SK-N-SH (cell line): ENCODE measurements around the gene SPECC1L. TPM values are rescaled to one million over a fixed set of nuclear protein-coding genes. Genes with fewer than 3 reads are reported as not detected.

Experiments used
- CTCF ChIA-PET: fragments of 300-600, 350-600 bp; formaldehyde crosslinking; extraction: SDS; loops from one replicate; lab custom pipeline; 2021; lab: Yijun Ruan, JAX
- POLR2A ChIA-PET: fragments of 350-600 bp; sonication (Branson Sonifier 250); formaldehyde crosslinking; extraction: SDS; loops from one replicate; lab custom pipeline; 2020; ENCODE audit warnings: antibody characterized with exemption, inconsistent platforms; lab: Yijun Ruan, JAX
- DNase-seq: peaks from one replicate; pipeline ENCODE4 v3.0.0; 2012
- H2AFZ ChIP-seq: fragments of 200-600 bp; sonication (generic); 2 replicates; pipeline ENCODE4 v1.8.1; 2016; ENCODE audit warnings: antibody characterized with exemption, mild to moderate bottlenecking, low read depth
- H3F3A ChIP-seq: fragments of 200-600 bp; sonication (generic); replicated peaks from 2 replicates; pipeline ENCODE3; 2016; ENCODE audit warnings: antibody characterized with exemption, mild to moderate bottlenecking; ENCODE audit not compliant: insufficient read depth
- H3K27ac ChIP-seq, 2 experiments: fragments of 200-500 bp in 1 of 2; fragments of 200-600 bp in 1 of 2; sonication (Bioruptor generic) in 1 of 2; sonication (generic), shearing (Covaris generic) in 1 of 2; 2 replicates each; pipeline versions ENCODE4 v1.5.1 to v1.6.1; 2014 to 2016; ENCODE audit warnings: low read depth in 2 of 2, inconsistent platforms in 1 of 2, low read length in 1 of 2, mild to moderate bottlenecking in 1 of 2, mixed read lengths in 1 of 2
- H3K27me3 ChIP-seq: fragments of 200-600 bp; sonication (generic), shearing (Covaris generic); 2 replicates; pipeline ENCODE4 v1.6.1; 2016; ENCODE audit warnings: mixed run types; ENCODE audit not compliant: insufficient read depth
- H3K36me3 ChIP-seq, 2 experiments: fragments of 200-500 bp in 1 of 2; fragments of 200-600 bp in 1 of 2; sonication (Bioruptor generic) in 1 of 2; sonication (generic) in 1 of 2; replicated peaks in 1 of 2; 2 replicates each; pipeline versions ENCODE3 to v1.5.1; 2014 to 2016; ENCODE audit warnings: low read length in 1 of 2, mild to moderate bottlenecking in 1 of 2; ENCODE audit not compliant: insufficient read depth in 2 of 2, control insufficient read depth in 1 of 2
- H3K4me1 ChIP-seq, 2 experiments: fragments of 200-500 bp in 1 of 2; fragments of 200-600 bp in 1 of 2; sonication (Bioruptor generic) in 1 of 2; sonication (generic), shearing (Covaris generic) in 1 of 2; 2 replicates each; pipeline versions ENCODE4 v1.5.1 to v1.6.1; 2014 to 2016; ENCODE audit warnings: low read depth in 1 of 2, low read length in 1 of 2, mixed run types in 1 of 2; ENCODE audit not compliant: insufficient read depth in 2 of 2, control insufficient read depth in 1 of 2
- H3K4me2 ChIP-seq: fragments of 200-600 bp; sonication (generic), shearing (Covaris generic); 2 replicates; pipeline ENCODE4 v1.6.1; 2017; ENCODE audit warnings: mixed run types
- H3K4me3 ChIP-seq, 2 experiments: fragments of 200-500 bp in 1 of 2; fragments of 200-600 bp in 1 of 2; sonication (Bioruptor generic) in 1 of 2; sonication (generic), shearing (Covaris generic) in 1 of 2; 2 replicates each; pipeline versions ENCODE4 v1.5.1 to v1.8.1; 2014 to 2016; ENCODE audit warnings: low read depth in 2 of 2, inconsistent platforms in 1 of 2, low read length in 1 of 2, mild to moderate bottlenecking in 1 of 2, mixed read lengths in 1 of 2, moderate library complexity in 1 of 2
- H3K79me2 ChIP-seq: fragments of 200-600 bp; sonication (generic); 2 replicates; pipeline ENCODE4 v1.8.1; 2017; ENCODE audit warnings: mild to moderate bottlenecking; ENCODE audit not compliant: insufficient read depth
- H3K9ac ChIP-seq: fragments of 200-600 bp; sonication (generic); 2 replicates; pipeline ENCODE4 v1.6.1; 2017; ENCODE audit warnings: mixed run types
- H3K9me2 ChIP-seq: fragments of 200-600 bp; sonication (generic); 2 replicates; pipeline ENCODE4 v1.6.1; 2017; ENCODE audit warnings: mixed run types
- H3K9me3 ChIP-seq: fragments of 200-600 bp; sonication (generic); 2 replicates; pipeline ENCODE4 v1.6.1; 2017; ENCODE audit warnings: mixed run types, mild to moderate bottlenecking, moderate library complexity
- H4K20me1 ChIP-seq: fragments of 200-600 bp; sonication (generic); 2 replicates; pipeline ENCODE4 v1.6.1; 2017; ENCODE audit warnings: mild to moderate bottlenecking, mixed run types; ENCODE audit not compliant: insufficient read depth
- CHD2 ChIP-seq: fragments of 150-350 bp; IDR thresholded peaks from 2 replicates; pipeline ENCODE4 v1.6.1; 2018; ENCODE audit warnings: low read length; ENCODE audit not compliant: partially characterized antibody
- ELF1 ChIP-seq: IDR thresholded peaks from 2 replicates; pipeline ENCODE4 v1.4.0; 2012
- EP300 ChIP-seq, 2 experiments: IDR thresholded peaks; 2 replicates each; pipeline versions ENCODE4 v1.4.0 to v1.6.1; 2012; ENCODE audit warnings: borderline replicate concordance in 1 of 2, low read depth in 1 of 2, low read length in 1 of 2
- EZH2phosphoT487 ChIP-seq: fragments of 200-600 bp; sonication (generic); IDR thresholded peaks from 2 replicates; pipeline ENCODE4 v1.6.1; 2017; ENCODE audit warnings: low read depth, mixed run types, mild to moderate bottlenecking, antibody characterized with exemption, moderate library complexity, borderline replicate concordance
- FOSL2 ChIP-seq: IDR thresholded peaks from 2 replicates; pipeline ENCODE4 v1.4.0; 2012; ENCODE audit warnings: low read depth, mild to moderate bottlenecking, moderate library complexity, borderline replicate concordance
- FOXJ3 ChIP-seq: sonication (generic); formaldehyde crosslinking; IDR thresholded peaks from 2 replicates; pipeline ENCODE4 v1.5.1; 2020; ENCODE audit warnings: mild to moderate bottlenecking, missing genetic modification reagents
- FOXM1 ChIP-seq: IDR thresholded peaks from 2 replicates; pipeline ENCODE4 v1.4.0; 2012; ENCODE audit warnings: low read depth, mild to moderate bottlenecking
- GABPA ChIP-seq: IDR thresholded peaks from 2 replicates; pipeline ENCODE4 v1.4.0; 2012; ENCODE audit warnings: low read depth, mild to moderate bottlenecking
- MEF2A ChIP-seq: IDR thresholded peaks from 2 replicates; pipeline ENCODE4 v1.4.0; 2012; ENCODE audit warnings: low read depth, borderline replicate concordance
- MXI1 ChIP-seq: IDR thresholded peaks from 2 replicates; pipeline ENCODE4 v1.6.1; 2012; ENCODE audit warnings: mild to moderate bottlenecking, low read depth, low read length, improper control_type of control experiment
- NFIC ChIP-seq: IDR thresholded peaks from 2 replicates; pipeline ENCODE4 v1.4.0; 2012; ENCODE audit warnings: borderline replicate concordance
- NRF1 ChIP-seq: IDR thresholded peaks from 2 replicates; pipeline ENCODE4 v1.6.1; 2012; ENCODE audit warnings: low read depth, mild to moderate bottlenecking, low read length
- POLR2AphosphoS5 ChIP-seq: IDR thresholded peaks from 2 replicates; pipeline ENCODE4 v1.6.1; 2012; ENCODE audit warnings: low read depth, low read length
- RCOR1 ChIP-seq: fragments of 150-350 bp; IDR thresholded peaks from 2 replicates; pipeline ENCODE4 v1.6.1; 2017; ENCODE audit warnings: antibody characterized with exemption, low read length
- RFX5 ChIP-seq: IDR thresholded peaks from 2 replicates; pipeline ENCODE4 v1.6.1; 2012; ENCODE audit warnings: mild to moderate bottlenecking, improper control_type of control experiment, low read length
- SIN3A ChIP-seq: IDR thresholded peaks from 2 replicates; pipeline ENCODE4 v1.6.1; 2012; ENCODE audit warnings: low read depth, mild to moderate bottlenecking, low read length, moderate library complexity, borderline replicate concordance
- TEAD4 ChIP-seq: IDR thresholded peaks from 2 replicates; pipeline ENCODE4 v1.4.0; 2012; ENCODE audit warnings: mild to moderate bottlenecking, borderline replicate concordance; ENCODE audit not compliant: insufficient read depth
- WGBS: methylation state at CpG from one replicate; pipeline ENCODE4 v1.1.6; 2017; ENCODE audit warnings: low lambda C conversion rate; 5-methylcytosine and 5-hydroxymethylcytosine counted together
- polyA plus RNA-seq, 3 experiments: library from polyadenylated mRNA; depleted of rRNA; stranded (reverse); fragments of >200 nt; gene quantifications; 2 replicates each; pipeline ENCODE4 v1.2.3, GENCODE V29; 2012
- TF ChIP-seq, protein P1 (sequence below): IDR thresholded peaks from 2 replicates; pipeline ENCODE4 v1.4.0; 2012; ENCODE audit warnings: low read depth, borderline replicate concordance
- TF ChIP-seq, protein P2 (sequence below): IDR thresholded peaks from 2 replicates; pipeline ENCODE4 v1.6.1; 2012; ENCODE audit warnings: mild to moderate bottlenecking, low read depth, low read length, moderate library complexity
- TF ChIP-seq, protein P3 (sequence below): IDR thresholded peaks from 2 replicates; pipeline ENCODE4; 2012

The SPECC1L gene
- polyA plus RNA-seq, 1 of the 3 experiments (the other 2 are of a cell fraction) = 22.9 TPM

DNA sequence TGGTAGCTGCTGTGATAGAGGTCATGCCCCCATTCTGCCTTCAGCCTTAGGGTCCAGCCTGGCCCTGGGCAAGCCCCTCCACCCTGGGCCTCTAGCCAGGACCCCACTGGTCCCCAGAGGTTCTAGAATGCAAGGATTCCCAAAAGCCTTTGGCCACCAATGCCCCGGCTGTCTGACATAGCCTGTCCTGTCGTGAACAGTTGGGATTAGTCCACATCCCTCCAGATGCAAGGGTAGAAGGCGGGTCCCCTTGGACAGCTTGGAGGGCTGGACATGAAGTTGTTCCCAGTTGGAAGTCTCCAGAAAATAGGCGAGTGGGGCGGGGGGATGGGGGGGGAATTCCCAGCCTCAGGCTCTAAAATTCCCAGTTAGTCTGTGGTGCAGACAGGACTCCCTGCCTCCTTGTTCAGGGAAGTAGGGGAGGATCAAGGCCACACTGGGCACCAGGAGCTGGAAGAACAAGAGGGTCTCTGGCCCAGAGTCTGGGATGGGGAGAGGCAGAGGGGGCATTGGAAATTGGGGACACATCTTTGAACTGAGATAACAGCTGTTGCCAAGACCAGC, 151.6 kb downstream of the SPECC1L start:
- Histone ChIP-seq H2AFZ (no peak overlapping the region), H3K4me1 (peaks cover 0 to 74% of the 10 kb centered on the region in 2 experiments; a peak in 1 of 4 replicates), H3K27ac (peak overlapping the region in 1 of 2 experiments; percentile 54; a peak in 1 of 4 replicates), H3F3A (peaks cover 4% of the 10 kb centered on the region), H3K9me3 (no peaks in the 10 kb centered on the region), H3K79me2 (no peaks in the 10 kb centered on the region), H3K27me3 (no peaks in the 10 kb centered on the region), H3K9ac (no peak overlapping the region), H3K9me2 (no peaks in the 10 kb centered on the region), H3K36me3 (peaks cover 0 to 9% of the 10 kb centered on the region in 2 experiments), H4K20me1 (no peaks in the 10 kb centered on the region), H3K4me3 (no peak overlapping the region), H3K4me2 (no peak overlapping the region)
- POLR2A ChIA-PET = interaction anchor here (0.9 kb wide), 1 partner anchor 35 kb away, joined by 3 read pairs; no protein-coding TSS in a partner anchor
- no peak for DNase-seq
- 91% methylated on average over 5 of the region's 5 CpGs for WGBS
- CTCF ChIA-PET = interaction anchor here (0.6 to 5.7 kb wide), 14 partner anchors 9 to 102 kb away, joined by 3 to 42 read pairs (median 6); no protein-coding TSS in a partner anchor
- TF ChIP-seq POLR2AphosphoS5 = no peak
- TF ChIP-seq NRF1 = no peak
- no peak for TF ChIP-seq RCOR1
- no peak for TF ChIP-seq NFIC
- TF ChIP-seq EP300 (IDR thresholded peaks at IDR 0.05; ENCODE audit: borderline replicate concordance in 1 of 2, low read depth in 1 of 2, low read length in 1 of 2) = no peak
- TF ChIP-seq EZH2phosphoT487 = no peak

DNA sequence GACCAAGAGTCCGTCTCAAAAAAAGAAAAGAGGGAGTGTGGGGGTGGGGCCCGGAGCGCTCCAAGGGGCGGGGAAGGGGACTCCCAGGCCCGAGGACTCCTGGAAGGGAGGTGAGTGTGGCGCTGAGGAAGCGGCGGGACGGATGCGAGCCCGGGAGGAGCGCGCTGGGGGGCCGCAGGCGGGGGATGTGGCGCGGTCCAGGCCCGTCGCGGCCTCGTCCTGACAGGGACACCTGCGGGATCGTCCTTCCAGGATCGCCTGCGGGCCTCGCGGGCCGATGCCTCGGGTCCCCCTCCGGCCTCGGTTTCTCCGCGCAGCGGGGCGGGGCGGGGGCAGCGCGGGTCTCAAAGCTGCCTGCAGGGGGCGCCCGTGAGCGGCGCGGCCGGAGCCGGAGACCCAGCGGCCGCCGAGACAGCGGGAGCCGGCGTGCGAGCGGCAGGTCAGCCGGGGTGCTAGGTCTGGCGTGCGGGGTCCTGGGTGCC, 152.9 kb downstream of the SPECC1L start:
- Histone ChIP-seq H3K27ac (peak overlapping the region in 1 of 2 experiments; percentile 89; a peak in 1 of 4 replicates), H3K27me3 (no peaks in the 10 kb centered on the region), H3K36me3 (no peaks in the 10 kb centered on the region), H3F3A (peaks cover 4% of the 10 kb centered on the region), H3K9me2 (no peaks in the 10 kb centered on the region), H3K4me2 (peak overlapping the region; percentile 93), H3K79me2 (no peaks in the 10 kb centered on the region), H3K4me1 (peaks cover 0 to 76% of the 10 kb centered on the region in 2 experiments; a peak in 1 of 4 replicates), H3K9ac (no peak overlapping the region; the same call in 1 of the 2 replicates), H3K9me3 (no peaks in the 10 kb centered on the region), H2AFZ (no peak overlapping the region), H3K4me3 (peak overlapping the region; percentile 58 to 72), H4K20me1 (no peaks in the 10 kb centered on the region)
- WGBS = 15% methylated on average over 15 of the region's 56 CpGs
- DNase-seq = peak; percentile 96
- ChIA-PET POLR2A (interaction anchor here (1.0 to 2.2 kb wide), 6 partner anchors 14 to 97 kb away, joined by 3 to 12 read pairs (median 4); no protein-coding TSS in a partner anchor), CTCF (interaction anchor here (0.6 to 5.7 kb wide), 29 partner anchors 9 to 160 kb away, joined by 3 to 46 read pairs (median 5); no protein-coding TSS in a partner anchor)
- TF ChIP-seq MEF2A (no peak), FOXJ3 (CRISPR knock-in tag) (no peak), FOSL2 (no peak), ELF1 (no peak), RCOR1 (0 out of 2 replicates have a peak, but pooled peaks have one; percentile 16), MXI1 (peak; percentile 57; the same call in 1 of the 2 replicates), NFIC (no peak), GABPA (no peak), RFX5 (no peak), TEAD4 (no peak), FOXM1 (no peak), CHD2 (no peak), SIN3A (no peak), EP300 (IDR thresholded peaks at IDR 0.05; ENCODE audit: borderline replicate concordance in 1 of 2, low read depth in 1 of 2, low read length in 1 of 2) (no peak)
- TF ChIP-seq, protein P1, sequence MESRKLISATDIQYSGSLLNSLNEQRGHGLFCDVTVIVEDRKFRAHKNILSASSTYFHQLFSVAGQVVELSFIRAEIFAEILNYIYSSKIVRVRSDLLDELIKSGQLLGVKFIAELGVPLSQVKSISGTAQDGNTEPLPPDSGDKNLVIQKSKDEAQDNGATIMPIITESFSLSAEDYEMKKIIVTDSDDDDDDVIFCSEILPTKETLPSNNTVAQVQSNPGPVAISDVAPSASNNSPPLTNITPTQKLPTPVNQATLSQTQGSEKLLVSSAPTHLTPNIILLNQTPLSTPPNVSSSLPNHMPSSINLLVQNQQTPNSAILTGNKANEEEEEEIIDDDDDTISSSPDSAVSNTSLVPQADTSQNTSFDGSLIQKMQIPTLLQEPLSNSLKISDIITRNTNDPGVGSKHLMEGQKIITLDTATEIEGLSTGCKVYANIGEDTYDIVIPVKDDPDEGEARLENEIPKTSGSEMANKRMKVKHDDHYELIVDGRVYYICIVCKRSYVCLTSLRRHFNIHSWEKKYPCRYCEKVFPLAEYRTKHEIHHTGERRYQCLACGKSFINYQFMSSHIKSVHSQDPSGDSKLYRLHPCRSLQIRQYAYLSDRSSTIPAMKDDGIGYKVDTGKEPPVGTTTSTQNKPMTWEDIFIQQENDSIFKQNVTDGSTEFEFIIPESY = no peak
- TF ChIP-seq, protein P2, sequence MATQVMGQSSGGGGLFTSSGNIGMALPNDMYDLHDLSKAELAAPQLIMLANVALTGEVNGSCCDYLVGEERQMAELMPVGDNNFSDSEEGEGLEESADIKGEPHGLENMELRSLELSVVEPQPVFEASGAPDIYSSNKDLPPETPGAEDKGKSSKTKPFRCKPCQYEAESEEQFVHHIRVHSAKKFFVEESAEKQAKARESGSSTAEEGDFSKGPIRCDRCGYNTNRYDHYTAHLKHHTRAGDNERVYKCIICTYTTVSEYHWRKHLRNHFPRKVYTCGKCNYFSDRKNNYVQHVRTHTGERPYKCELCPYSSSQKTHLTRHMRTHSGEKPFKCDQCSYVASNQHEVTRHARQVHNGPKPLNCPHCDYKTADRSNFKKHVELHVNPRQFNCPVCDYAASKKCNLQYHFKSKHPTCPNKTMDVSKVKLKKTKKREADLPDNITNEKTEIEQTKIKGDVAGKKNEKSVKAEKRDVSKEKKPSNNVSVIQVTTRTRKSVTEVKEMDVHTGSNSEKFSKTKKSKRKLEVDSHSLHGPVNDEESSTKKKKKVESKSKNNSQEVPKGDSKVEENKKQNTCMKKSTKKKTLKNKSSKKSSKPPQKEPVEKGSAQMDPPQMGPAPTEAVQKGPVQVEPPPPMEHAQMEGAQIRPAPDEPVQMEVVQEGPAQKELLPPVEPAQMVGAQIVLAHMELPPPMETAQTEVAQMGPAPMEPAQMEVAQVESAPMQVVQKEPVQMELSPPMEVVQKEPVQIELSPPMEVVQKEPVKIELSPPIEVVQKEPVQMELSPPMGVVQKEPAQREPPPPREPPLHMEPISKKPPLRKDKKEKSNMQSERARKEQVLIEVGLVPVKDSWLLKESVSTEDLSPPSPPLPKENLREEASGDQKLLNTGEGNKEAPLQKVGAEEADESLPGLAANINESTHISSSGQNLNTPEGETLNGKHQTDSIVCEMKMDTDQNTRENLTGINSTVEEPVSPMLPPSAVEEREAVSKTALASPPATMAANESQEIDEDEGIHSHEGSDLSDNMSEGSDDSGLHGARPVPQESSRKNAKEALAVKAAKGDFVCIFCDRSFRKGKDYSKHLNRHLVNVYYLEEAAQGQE = no peak
- TF ChIP-seq, protein P3, sequence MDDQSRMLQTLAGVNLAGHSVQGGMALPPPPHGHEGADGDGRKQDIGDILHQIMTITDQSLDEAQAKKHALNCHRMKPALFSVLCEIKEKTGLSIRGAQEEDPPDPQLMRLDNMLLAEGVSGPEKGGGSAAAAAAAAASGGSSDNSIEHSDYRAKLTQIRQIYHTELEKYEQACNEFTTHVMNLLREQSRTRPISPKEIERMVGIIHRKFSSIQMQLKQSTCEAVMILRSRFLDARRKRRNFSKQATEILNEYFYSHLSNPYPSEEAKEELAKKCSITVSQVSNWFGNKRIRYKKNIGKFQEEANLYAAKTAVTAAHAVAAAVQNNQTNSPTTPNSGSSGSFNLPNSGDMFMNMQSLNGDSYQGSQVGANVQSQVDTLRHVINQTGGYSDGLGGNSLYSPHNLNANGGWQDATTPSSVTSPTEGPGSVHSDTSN = no peak
